Transverse colon (tissue), 3 donors: ENCODE results near the gene MYOM1.

Experiments
- POLR2A ChIP-seq: fragments of 450-650 bp; IDR thresholded peaks from one replicate; pipeline ENCODE4 v1.6.1; 2016; ENCODE audit warnings: antibody characterized with exemption, mild to moderate bottlenecking, moderate library complexity
- TF ChIP-seq, protein P1 (sequence below), 5 experiments: fragments of 200-600 bp in 3 of 5; fragments of 450-650 bp in 2 of 5; sonication (generic) in 3 of 5; IDR thresholded peaks; 1 replicate in 2 of 5; 2 replicates in 3 of 5; pipeline ENCODE4 v1.5.1; 2016 to 2017; ENCODE audit warnings: antibody characterized with exemption in 5 of 5, inconsistent platforms in 3 of 5, mild to moderate bottlenecking in 2 of 5, moderate library complexity in 1 of 5

DNA sequence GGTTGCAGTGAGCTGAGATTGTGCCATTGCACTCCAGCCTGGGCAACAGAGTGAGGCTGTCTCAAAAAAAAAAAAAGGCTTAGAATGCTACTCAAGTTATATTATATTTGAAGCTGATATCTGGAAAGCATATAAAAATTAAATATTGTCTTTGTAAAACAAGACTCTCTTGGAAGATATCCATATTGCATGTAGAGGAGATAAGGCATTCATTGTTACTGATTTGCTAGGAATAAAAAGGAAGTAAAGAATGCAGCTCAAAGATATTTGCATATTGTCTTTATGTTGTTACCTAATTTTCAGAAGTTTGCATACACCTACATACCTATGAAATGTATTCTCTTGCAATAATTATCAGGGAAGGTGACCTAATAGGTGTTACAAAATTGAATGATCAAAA lies 79.4 kb downstream of the MYOM1 start:
- TF ChIP-seq POLR2A = no peak
- TF ChIP-seq, protein P1, sequence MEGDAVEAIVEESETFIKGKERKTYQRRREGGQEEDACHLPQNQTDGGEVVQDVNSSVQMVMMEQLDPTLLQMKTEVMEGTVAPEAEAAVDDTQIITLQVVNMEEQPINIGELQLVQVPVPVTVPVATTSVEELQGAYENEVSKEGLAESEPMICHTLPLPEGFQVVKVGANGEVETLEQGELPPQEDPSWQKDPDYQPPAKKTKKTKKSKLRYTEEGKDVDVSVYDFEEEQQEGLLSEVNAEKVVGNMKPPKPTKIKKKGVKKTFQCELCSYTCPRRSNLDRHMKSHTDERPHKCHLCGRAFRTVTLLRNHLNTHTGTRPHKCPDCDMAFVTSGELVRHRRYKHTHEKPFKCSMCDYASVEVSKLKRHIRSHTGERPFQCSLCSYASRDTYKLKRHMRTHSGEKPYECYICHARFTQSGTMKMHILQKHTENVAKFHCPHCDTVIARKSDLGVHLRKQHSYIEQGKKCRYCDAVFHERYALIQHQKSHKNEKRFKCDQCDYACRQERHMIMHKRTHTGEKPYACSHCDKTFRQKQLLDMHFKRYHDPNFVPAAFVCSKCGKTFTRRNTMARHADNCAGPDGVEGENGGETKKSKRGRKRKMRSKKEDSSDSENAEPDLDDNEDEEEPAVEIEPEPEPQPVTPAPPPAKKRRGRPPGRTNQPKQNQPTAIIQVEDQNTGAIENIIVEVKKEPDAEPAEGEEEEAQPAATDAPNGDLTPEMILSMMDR (IDR thresholded peaks at IDR 0.05) = no peak
